Liver (tissue), 9 donors: ENCODE results near the gene CSNK2A3. TPM values are rescaled to one million over a fixed set of nuclear protein-coding genes. Genes with fewer than 3 reads are reported as not detected.

Source experiments
- DNase-seq: peaks from one replicate; pipeline ENCODE4 v3.0.0-alpha.2; 2017; ENCODE audit warnings: low spot score
- H3K27ac ChIP-seq, 2 donors: one replicate each; pipeline ENCODE4 v1.7.0; 2013; ENCODE audit warnings: inconsistent platforms in 2 of 2, low read length in 2 of 2, control low read depth in 1 of 2, low read depth in 1 of 2, mild to moderate bottlenecking in 1 of 2
- H3K27me3 ChIP-seq, 4 donors: one replicate each; pipeline versions ENCODE4 v1.6.1 to v1.7.0; 2013; ENCODE audit warnings: low read length in 3 of 4, inconsistent platforms in 1 of 4, mild to moderate bottlenecking in 1 of 4, moderate library complexity in 1 of 4; ENCODE audit not compliant: control insufficient read depth in 4 of 4, insufficient read depth in 4 of 4
- H3K36me3 ChIP-seq, 4 donors: one replicate each; pipeline versions ENCODE4 v1.6.1 to v1.7.0; 2013; ENCODE audit warnings: low read length in 3 of 4, mild to moderate bottlenecking in 3 of 4, low read depth in 1 of 4, moderate library complexity in 1 of 4; ENCODE audit not compliant: control insufficient read depth in 4 of 4, insufficient read depth in 3 of 4
- H3K4me1 ChIP-seq, 4 donors: one replicate each; pipeline versions ENCODE4 v1.6.1 to v1.7.0; 2013; ENCODE audit warnings: low read length in 3 of 4, mild to moderate bottlenecking in 3 of 4, moderate library complexity in 1 of 4; ENCODE audit not compliant: control insufficient read depth in 4 of 4, insufficient read depth in 4 of 4
- H3K4me3 ChIP-seq, 3 donors: one replicate each; pipeline versions ENCODE4 v1.6.1 to v1.7.0; 2013; ENCODE audit warnings: low read length in 3 of 3, control low read depth in 1 of 3, low read depth in 1 of 3, mild to moderate bottlenecking in 1 of 3
- H3K9ac ChIP-seq, 2 donors: one replicate each; pipeline ENCODE4 v1.7.0; 2013; ENCODE audit warnings: low read length in 2 of 2, mild to moderate bottlenecking in 2 of 2, moderate library complexity in 2 of 2, control low read depth in 1 of 2, low read depth in 1 of 2
- H3K9me3 ChIP-seq, 4 donors: one replicate each; pipeline versions ENCODE4 v1.6.1 to v1.7.0; 2013; ENCODE audit warnings: low read length in 3 of 4; ENCODE audit not compliant: control insufficient read depth in 4 of 4
- EGR1 ChIP-seq, 2 donors: IDR thresholded peaks; 2 replicates each; pipeline ENCODE4 v1.6.1; 2016 to 2018; ENCODE audit warnings: antibody characterized with exemption in 2 of 2, low read depth in 2 of 2
- FOXA1 ChIP-seq: IDR thresholded peaks from 2 replicates; pipeline ENCODE4 v1.6.1; 2016; ENCODE audit warnings: antibody characterized with exemption
- FOXA2 ChIP-seq: IDR thresholded peaks from 2 replicates; pipeline ENCODE4 v1.6.1; 2016; ENCODE audit warnings: antibody characterized with exemption
- HNF4A ChIP-seq, 2 donors: conservative IDR thresholded peaks; 2 replicates each; pipeline ENCODE4 v1.6.1; 2016; ENCODE audit warnings: antibody characterized with exemption in 2 of 2, mild to moderate bottlenecking in 2 of 2
- JUND ChIP-seq, 2 donors: IDR thresholded peaks; 2 replicates each; pipeline ENCODE4 v1.6.1; 2016; ENCODE audit warnings: antibody characterized with exemption in 2 of 2
- NR2F2 ChIP-seq: IDR thresholded peaks from 2 replicates; pipeline ENCODE4 v1.6.1; 2016; ENCODE audit warnings: antibody characterized with exemption
- RAD21 ChIP-seq, 2 donors: IDR thresholded peaks; 2 replicates each; pipeline ENCODE4 v1.6.1; 2016; ENCODE audit warnings: antibody characterized with exemption in 2 of 2, mild to moderate bottlenecking in 2 of 2
- RXRA ChIP-seq, 2 donors: IDR thresholded peaks; 2 replicates each; pipeline ENCODE4 v1.6.1; 2017 to 2018; ENCODE audit warnings: antibody characterized with exemption in 2 of 2, mild to moderate bottlenecking in 1 of 2
- WGBS: extraction: QIAGEN DNeasy Blood & Tissue Kit; methylation state at CpG from one replicate; pipeline ENCODE4 v1.1.7; 2013; 5-methylcytosine and 5-hydroxymethylcytosine counted together
- polyA plus RNA-seq, 2 donors: library from polyadenylated mRNA; stranded (reverse) in 1 of 2; unstranded in 1 of 2; fragments of 200-250 nt in 1 of 2; fragments of >200 nt in 1 of 2; fragmentation: Nextera tagmentation in 1 of 2; extraction: Ambion mirVana in 1 of 2; gene quantifications; one replicate each; pipeline versions ENCODE4 v1.2.1 to v1.2.3, GENCODE V29; 2013 to 2015
- total RNA-seq, 2 donors: library from RNA; depleted of rRNA; stranded (reverse); fragments of >200 nt; gene quantifications; one replicate each; pipeline ENCODE4 v1.2.3, GENCODE V29; 2014
- TF ChIP-seq, protein P1 (sequence below): fragments of 150-350 bp; IDR thresholded peaks from 2 replicates; pipeline ENCODE4 v1.5.1; 2017; ENCODE audit warnings: improper control_type of control experiment, low read depth, low read length; ENCODE audit not compliant: missing input control
- TF ChIP-seq, protein P2 (sequence below): IDR thresholded peaks from 2 replicates; pipeline ENCODE4 v1.6.1; 2016; ENCODE audit warnings: antibody characterized with exemption, mild to moderate bottlenecking
- TF ChIP-seq, protein P3 (sequence below): IDR thresholded peaks from 2 replicates; pipeline ENCODE4 v1.6.1; 2016; ENCODE audit warnings: antibody characterized with exemption
- donor health status: healthy.
- donor health status: healthy.
- donor health status: healthy.
- donor health status: healthy.
- donor health status: healthy.

CSNK2A3 gene
- total and polyA plus RNA-seq, 4 donors, result 0.51 to 0.92 (median 0.59) TPM; not detected in 1

DNA sequence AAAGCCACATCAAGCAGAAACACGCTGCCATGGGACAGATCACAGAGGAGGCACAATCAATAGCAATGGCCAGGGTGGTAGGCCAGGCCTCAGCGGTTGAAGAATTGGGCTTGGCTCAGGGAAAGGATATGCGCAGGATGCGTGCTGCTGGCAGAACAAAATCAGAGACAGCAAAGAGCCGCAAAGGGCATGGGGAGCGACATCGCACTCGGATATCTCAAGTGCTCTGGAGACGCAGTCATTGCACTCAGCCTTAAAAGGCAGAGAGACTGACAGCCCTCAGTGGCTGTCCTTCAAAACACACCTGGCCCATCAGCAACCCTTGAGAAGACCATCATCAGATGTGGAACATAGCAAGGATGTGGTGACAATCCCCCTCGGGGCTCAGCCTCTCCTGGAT, 50.5 kb downstream of the CSNK2A3 start:
- Histone ChIP-seq H3K27me3 (no peaks in the 10 kb centered on the region), H3K4me1 (no peaks in the 10 kb centered on the region), H3K4me3 (no peak overlapping the region), H3K27ac (no peak overlapping the region), H3K9me3 (no peaks in the 10 kb centered on the region), H3K9ac (no peak overlapping the region), H3K36me3 (peaks cover 0 to 15% (median 5%) of the 10 kb centered on the region in 4 donors)
- no peak for DNase-seq
- TF ChIP-seq FOXA2 (no peak), HNF4A (conservative IDR thresholded peaks at IDR 0.05) (no peak), NR2F2 (no peak), RXRA (IDR thresholded peaks at IDR 0.05) (no peak), JUND (IDR thresholded peaks at IDR 0.05) (no peak), EGR1 (IDR thresholded peaks at IDR 0.05; ENCODE audit: low read depth in 2 of 2) (no peak), FOXA1 (no peak), RAD21 (IDR thresholded peaks at IDR 0.05) (no peak)
- TF ChIP-seq, protein P1, sequence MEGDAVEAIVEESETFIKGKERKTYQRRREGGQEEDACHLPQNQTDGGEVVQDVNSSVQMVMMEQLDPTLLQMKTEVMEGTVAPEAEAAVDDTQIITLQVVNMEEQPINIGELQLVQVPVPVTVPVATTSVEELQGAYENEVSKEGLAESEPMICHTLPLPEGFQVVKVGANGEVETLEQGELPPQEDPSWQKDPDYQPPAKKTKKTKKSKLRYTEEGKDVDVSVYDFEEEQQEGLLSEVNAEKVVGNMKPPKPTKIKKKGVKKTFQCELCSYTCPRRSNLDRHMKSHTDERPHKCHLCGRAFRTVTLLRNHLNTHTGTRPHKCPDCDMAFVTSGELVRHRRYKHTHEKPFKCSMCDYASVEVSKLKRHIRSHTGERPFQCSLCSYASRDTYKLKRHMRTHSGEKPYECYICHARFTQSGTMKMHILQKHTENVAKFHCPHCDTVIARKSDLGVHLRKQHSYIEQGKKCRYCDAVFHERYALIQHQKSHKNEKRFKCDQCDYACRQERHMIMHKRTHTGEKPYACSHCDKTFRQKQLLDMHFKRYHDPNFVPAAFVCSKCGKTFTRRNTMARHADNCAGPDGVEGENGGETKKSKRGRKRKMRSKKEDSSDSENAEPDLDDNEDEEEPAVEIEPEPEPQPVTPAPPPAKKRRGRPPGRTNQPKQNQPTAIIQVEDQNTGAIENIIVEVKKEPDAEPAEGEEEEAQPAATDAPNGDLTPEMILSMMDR, result no peak
- TF ChIP-seq, protein P2, sequence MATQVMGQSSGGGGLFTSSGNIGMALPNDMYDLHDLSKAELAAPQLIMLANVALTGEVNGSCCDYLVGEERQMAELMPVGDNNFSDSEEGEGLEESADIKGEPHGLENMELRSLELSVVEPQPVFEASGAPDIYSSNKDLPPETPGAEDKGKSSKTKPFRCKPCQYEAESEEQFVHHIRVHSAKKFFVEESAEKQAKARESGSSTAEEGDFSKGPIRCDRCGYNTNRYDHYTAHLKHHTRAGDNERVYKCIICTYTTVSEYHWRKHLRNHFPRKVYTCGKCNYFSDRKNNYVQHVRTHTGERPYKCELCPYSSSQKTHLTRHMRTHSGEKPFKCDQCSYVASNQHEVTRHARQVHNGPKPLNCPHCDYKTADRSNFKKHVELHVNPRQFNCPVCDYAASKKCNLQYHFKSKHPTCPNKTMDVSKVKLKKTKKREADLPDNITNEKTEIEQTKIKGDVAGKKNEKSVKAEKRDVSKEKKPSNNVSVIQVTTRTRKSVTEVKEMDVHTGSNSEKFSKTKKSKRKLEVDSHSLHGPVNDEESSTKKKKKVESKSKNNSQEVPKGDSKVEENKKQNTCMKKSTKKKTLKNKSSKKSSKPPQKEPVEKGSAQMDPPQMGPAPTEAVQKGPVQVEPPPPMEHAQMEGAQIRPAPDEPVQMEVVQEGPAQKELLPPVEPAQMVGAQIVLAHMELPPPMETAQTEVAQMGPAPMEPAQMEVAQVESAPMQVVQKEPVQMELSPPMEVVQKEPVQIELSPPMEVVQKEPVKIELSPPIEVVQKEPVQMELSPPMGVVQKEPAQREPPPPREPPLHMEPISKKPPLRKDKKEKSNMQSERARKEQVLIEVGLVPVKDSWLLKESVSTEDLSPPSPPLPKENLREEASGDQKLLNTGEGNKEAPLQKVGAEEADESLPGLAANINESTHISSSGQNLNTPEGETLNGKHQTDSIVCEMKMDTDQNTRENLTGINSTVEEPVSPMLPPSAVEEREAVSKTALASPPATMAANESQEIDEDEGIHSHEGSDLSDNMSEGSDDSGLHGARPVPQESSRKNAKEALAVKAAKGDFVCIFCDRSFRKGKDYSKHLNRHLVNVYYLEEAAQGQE, result no peak
- TF ChIP-seq, protein P3, sequence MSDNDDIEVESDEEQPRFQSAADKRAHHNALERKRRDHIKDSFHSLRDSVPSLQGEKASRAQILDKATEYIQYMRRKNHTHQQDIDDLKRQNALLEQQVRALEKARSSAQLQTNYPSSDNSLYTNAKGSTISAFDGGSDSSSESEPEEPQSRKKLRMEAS, result no peak
- WGBS, result 88% methylated on average over 10 of the region's 10 CpGs
